Activated CD8-positive, alpha-beta memory T cell treated with anti-CD3 and anti-CD28 coated beads, Interleukin-2, amount 50 U/mL, for 24 hours (primary cell): ENCODE measurements around the gene CEP164.

Experiments used
- DNase-seq: peaks from one replicate; pipeline ENCODE4 v3.0.0-alpha.2; 2020; ENCODE audit errors: extremely low read depth

The CEP164 gene

GRCh38 chr11:117327567-117328374 is at the start of gene CEP164:
CEP164 (plus strand) TSS chr11:117327854; CDS start chr11:117338587, 10,733 bp downstream.
- peak; percentile 87 for DNase-seq

GRCh38 chr11:117278347-117278746 is 49.3 kb upstream of the CEP164 start:
- DNase-seq, result no peak

- DNase-seq, result no peak
Observed at GRCh38 chr11:117279711-117280376, 47.8 kb upstream of the CEP164 start.

- no peak for DNase-seq
Observed at GRCh38 chr11:117281159-117281558, 46.5 kb upstream of the CEP164 start.

GRCh38 chr11:117281869-117282268 is 45.8 kb upstream of the CEP164 start:
- no peak for DNase-seq

GRCh38 chr11:117282956-117283355 is 44.7 kb upstream of the CEP164 start:
- DNase-seq, result no peak

- no peak for DNase-seq
Observed at GRCh38 chr11:117284053-117284452, 43.6 kb upstream of the CEP164 start.

GRCh38 chr11:117286588-117286987 is 41.1 kb upstream of the CEP164 start:
- DNase-seq, result no peak

GRCh38 chr11:117287668-117288067 is 40.0 kb upstream of the CEP164 start:
- no peak for DNase-seq

GRCh38 chr11:117289795-117290194 is 37.9 kb upstream of the CEP164 start:
- no peak for DNase-seq

- no peak for DNase-seq
Observed at GRCh38 chr11:117290809-117291396, 36.8 kb upstream of the CEP164 start, which contains the start of gene BACE1-AS. BACE1-AS (plus strand) TSS chr11:117291346.

GRCh38 chr11:117292616-117293015 is 35.0 kb upstream of the CEP164 start:
- DNase-seq, result no peak

- no peak for DNase-seq
Observed at GRCh38 chr11:117295438-117296137, 32.1 kb upstream of the CEP164 start.

GRCh38 chr11:117296881-117297280 is 30.8 kb upstream of the CEP164 start:
- no peak for DNase-seq

- no peak for DNase-seq
Observed at GRCh38 chr11:117298195-117298594, 29.5 kb upstream of the CEP164 start.

GRCh38 chr11:117299351-117300282 is 28.0 kb upstream of the CEP164 start:
- DNase-seq, result no peak

- DNase-seq, result no peak
Observed at GRCh38 chr11:117300283-117300663, 27.4 kb upstream of the CEP164 start.

- DNase-seq, result no peak
Observed at GRCh38 chr11:117300773-117301172, 26.9 kb upstream of the CEP164 start.

- DNase-seq, result no peak
Observed at GRCh38 chr11:117302228-117302627, 25.4 kb upstream of the CEP164 start.

GRCh38 chr11:117303101-117303500 is 24.6 kb upstream of the CEP164 start:
- DNase-seq, result no peak
